ENCODE measurements around the gene KDM4E.

DNA sequence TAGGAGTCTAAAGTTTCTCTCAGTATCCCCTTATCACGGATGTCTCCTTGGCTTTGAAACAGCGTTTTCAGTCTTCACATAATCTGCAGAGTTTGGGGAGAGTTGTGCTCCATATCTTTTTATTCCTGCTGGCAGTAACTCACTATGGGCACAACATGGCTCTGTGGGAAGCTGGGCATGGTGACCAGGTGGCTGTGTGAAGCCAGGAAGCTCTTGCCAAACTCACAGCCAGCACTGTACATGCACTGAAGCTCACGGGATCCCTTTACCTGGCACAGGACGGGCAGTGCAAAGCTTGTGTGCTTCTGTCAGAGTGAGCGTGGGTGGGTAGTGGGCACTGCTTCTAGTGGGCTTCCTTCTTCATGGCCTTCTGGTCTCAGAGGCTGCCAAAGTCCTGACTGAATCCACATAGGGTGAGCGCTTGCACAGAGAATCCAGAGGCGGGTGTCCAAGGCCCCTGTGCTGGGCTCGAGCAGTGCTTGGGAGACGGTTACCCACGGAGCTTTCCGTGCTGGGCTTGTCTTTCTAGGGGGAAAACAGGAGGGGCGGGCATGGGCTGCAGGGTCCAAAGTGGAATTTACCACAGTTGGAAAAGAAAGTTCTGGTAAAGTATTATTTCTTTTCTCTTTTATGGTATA is 10.8 kb upstream of the KDM4E start:
- TF ChIP-seq EZH2 (IDR thresholded peaks at IDR 0.05; ENCODE audit: borderline replicate concordance, control insufficient read depth, low read depth, low read length) = no peak
- no peak for TF ChIP-seq YY1 (IDR thresholded peaks at IDR 0.05; ENCODE audit: low read depth, low read length)
- no peak for TF ChIP-seq MYC (IDR thresholded peaks at IDR 0.05; ENCODE audit: insufficient read depth, insufficient read length, insufficient replicate concordance, low read length, severe bottlenecking)
- TF ChIP-seq SP1 (IDR thresholded peaks at IDR 0.05; ENCODE audit: low read depth, low read length) = no peak
- no peak for TF ChIP-seq CTCF (IDR thresholded peaks at IDR 0.05 in 2 of 3, conservative IDR thresholded peaks at IDR 0.05 in 1 of 3; ENCODE audit: control insufficient read depth in 2 of 3, extremely low read depth in 1 of 3, insufficient read depth in 1 of 3, low read depth in 3 of 3, low read length in 3 of 3)
- no peak for TF ChIP-seq YBX1 (IDR thresholded peaks at IDR 0.05)
- no peak for TF ChIP-seq POU2F2 (IDR thresholded peaks at IDR 0.05; ENCODE audit: borderline replicate concordance, low read depth, low read length)
- no peak for TF ChIP-seq PML (IDR thresholded peaks at IDR 0.05; ENCODE audit: low read length)
- no peak for TF ChIP-seq SIN3A (IDR thresholded peaks at IDR 0.05; ENCODE audit: low read depth, low read length)
- TF ChIP-seq ZNF274 (IDR thresholded peaks at IDR 0.05; ENCODE audit: insufficient read depth, insufficient read length) = no peak
- no peak for TF ChIP-seq CHD2 (IDR thresholded peaks at IDR 0.05; ENCODE audit: borderline replicate concordance, low read depth, low read length)
- no peak for TF ChIP-seq CBX5 (IDR thresholded peaks at IDR 0.05; ENCODE audit: low read depth)
- TF ChIP-seq TAF1 (IDR thresholded peaks at IDR 0.05; ENCODE audit: borderline replicate concordance, low read depth, low read length) = no peak
- no peak for TF ChIP-seq TCF12 (IDR thresholded peaks at IDR 0.05; ENCODE audit: low read depth, low read length)

All from GM12878 (cell line).